ENCODE results near the gene WASF2. TPM values are rescaled to one million over a fixed set of nuclear protein-coding genes. Genes with fewer than 3 reads are reported as not detected.

The WASF2 gene
- total and polyA plus RNA-seq, 2 of the 8 experiments (the other 6 are each of a cell fraction or from before 2014, with no cell fraction given), result 32.1 to 86.6 TPM

GRCh38 chr1:27412502-27412901 is 77.5 kb downstream of the WASF2 start:
- no peak overlapping the region for H3K4me2 ChIP-seq (ENCODE audit: insufficient read depth in 1 of 2, low read depth in 2 of 2, low read length in 2 of 2)
- no peak overlapping the region for H3K14ac ChIP-seq (ENCODE audit: insufficient read length)
- no peak overlapping the region for H3K4me3 ChIP-seq (ENCODE audit: extremely low read depth in 1 of 4, insufficient read depth in 2 of 4, low read depth in 3 of 4, low read length in 4 of 4)
- peaks cover 0 to 2% of the 10 kb centered on the region in 2 experiments for H4K20me1 ChIP-seq (replicated peaks in 1 of 2; ENCODE audit: control insufficient read depth in 1 of 2, insufficient read depth in 2 of 2, low read length in 2 of 2)
- no peak overlapping the region for H3K18ac ChIP-seq (ENCODE audit: extremely low read depth, low read length)
- ChIA-PET POLR2A (ENCODE audit: partially characterized antibody) (no interaction called here), CTCF (ENCODE audit: partially characterized antibody) (interaction anchor here (0.9 to 37.8 kb wide), 10 partner anchors 9 to 251 kb away, joined by 3 to 863 read pairs (median 8); partner anchors contain the start of gene AHDC1)
- H3K36me3 ChIP-seq (ENCODE audit: control insufficient read depth in 2 of 4, insufficient read depth in 4 of 4, low read length in 3 of 4), result peaks cover 27 to 76% (median 56%) of the 10 kb centered on the region in 4 experiments
- no peak overlapping the region for H2BK12ac ChIP-seq (ENCODE audit: low read depth, low read length)
- no peak overlapping the region for H2BK5ac ChIP-seq (ENCODE audit: low read depth, low read length)
- H3K4me1 ChIP-seq (replicated peaks in 1 of 4; ENCODE audit: control insufficient read depth in 3 of 4, insufficient read depth in 4 of 4, low read length in 3 of 4), result no peaks in the 10 kb centered on the region
- H4K8ac ChIP-seq (ENCODE audit: extremely low read depth, insufficient read depth, low read length), result no peak overlapping the region
- no peak overlapping the region for H2AK5ac ChIP-seq (ENCODE audit: low read depth, low read length)
- H3K23ac ChIP-seq (ENCODE audit: insufficient read length), result no peak overlapping the region
- no peak overlapping the region for H2AFZ ChIP-seq (ENCODE audit: low read length)
- H3K79me2 ChIP-seq (ENCODE audit: control insufficient read depth in 1 of 2, insufficient read depth in 2 of 2, low read length in 2 of 2), result no peaks in the 10 kb centered on the region; a peak in 1 of 4 replicates
- H3K27me3 ChIP-seq (replicated peaks in 1 of 4; ENCODE audit: control insufficient read depth in 3 of 4, extremely low read depth in 1 of 4, insufficient read depth in 3 of 4, low read length in 3 of 4), result no peaks in the 10 kb centered on the region
- H2BK20ac ChIP-seq (ENCODE audit: low read length), result no peak overlapping the region
- no peak overlapping the region for H4K5ac ChIP-seq (ENCODE audit: insufficient read length, low read depth, low read length)
- DNase-seq (ENCODE audit: low read depth in 1 of 2, low spot score in 2 of 2), result no peak
- H3K9ac ChIP-seq (replicated peaks in 1 of 4; ENCODE audit: extremely low read depth in 1 of 4, low read depth in 3 of 4, low read length in 3 of 4), result no peak overlapping the region
- no peak overlapping the region for H2BK15ac ChIP-seq (ENCODE audit: low read length)
- no peaks in the 10 kb centered on the region; the same call in 1 of the 2 replicates for H3K79me1 ChIP-seq (ENCODE audit: low read depth, low read length)
- H3K4ac ChIP-seq (replicated peaks; ENCODE audit: insufficient read length, low read depth, low read length), result no peak overlapping the region
- no peak for FAIRE-seq
- H3K9me3 ChIP-seq (ENCODE audit: insufficient read depth in 2 of 2, low read depth in 1 of 2, low read length in 1 of 2), result no peaks in the 10 kb centered on the region
- no peak overlapping the region for H4K91ac ChIP-seq (replicated peaks; ENCODE audit: insufficient read length, low read length)
- no peaks in the 10 kb centered on the region for H3K23me2 ChIP-seq (ENCODE audit: low read depth, low read length)
- no peak overlapping the region for H3K56ac ChIP-seq (replicated peaks; ENCODE audit: insufficient read length, low read depth, low read length)
- no peak overlapping the region for H3K27ac ChIP-seq (ENCODE audit: low read depth, low read length)
- TF ChIP-seq ASH2L (IDR thresholded peaks at IDR 0.05; ENCODE audit: low read length) (no peak), CHD2 (IDR thresholded peaks at IDR 0.05; ENCODE audit: low read length) (no peak), SIRT6 (IDR thresholded peaks at IDR 0.05; ENCODE audit: low read length) (no peak), JUND (IDR thresholded peaks at IDR 0.05; ENCODE audit: low read length) (no peak)
- WGBS, 2 experiments (ENCODE audit: extremely low coverage in 1 of 2, insufficient coverage in 1 of 2, insufficient read length in 1 of 2, insufficient replicate concordance in 2 of 2, low coverage in 1 of 2, low lambda C conversion rate in 2 of 2, missing lambda C conversion rate in 1 of 2), result 94% methylated on average over 4 of the region's 4 CpGs; no CpG with 5 or more reads in 1 of the 2 experiments
- no peak overlapping the region for H2BK120ac ChIP-seq (replicated peaks; ENCODE audit: low read depth, low read length)

All from H1 (cell line).